PC-9 (cell line): ENCODE results near the gene MAN1C1.

Experiments used
- EZH2 ChIP-seq: fragments of 200-600 bp; sonication (generic); IDR thresholded peaks from 2 replicates; pipeline ENCODE4 v1.8.0; 2017; ENCODE audit warnings: antibody characterized with exemption, low read depth
- TF ChIP-seq, protein P1 (sequence below): fragments of 200-600 bp; sonication (generic); conservative IDR thresholded peaks from 2 replicates; pipeline ENCODE4 v1.6.1; 2017; ENCODE audit warnings: mixed run types, antibody characterized with exemption, mild to moderate bottlenecking, moderate library complexity

DNA sequence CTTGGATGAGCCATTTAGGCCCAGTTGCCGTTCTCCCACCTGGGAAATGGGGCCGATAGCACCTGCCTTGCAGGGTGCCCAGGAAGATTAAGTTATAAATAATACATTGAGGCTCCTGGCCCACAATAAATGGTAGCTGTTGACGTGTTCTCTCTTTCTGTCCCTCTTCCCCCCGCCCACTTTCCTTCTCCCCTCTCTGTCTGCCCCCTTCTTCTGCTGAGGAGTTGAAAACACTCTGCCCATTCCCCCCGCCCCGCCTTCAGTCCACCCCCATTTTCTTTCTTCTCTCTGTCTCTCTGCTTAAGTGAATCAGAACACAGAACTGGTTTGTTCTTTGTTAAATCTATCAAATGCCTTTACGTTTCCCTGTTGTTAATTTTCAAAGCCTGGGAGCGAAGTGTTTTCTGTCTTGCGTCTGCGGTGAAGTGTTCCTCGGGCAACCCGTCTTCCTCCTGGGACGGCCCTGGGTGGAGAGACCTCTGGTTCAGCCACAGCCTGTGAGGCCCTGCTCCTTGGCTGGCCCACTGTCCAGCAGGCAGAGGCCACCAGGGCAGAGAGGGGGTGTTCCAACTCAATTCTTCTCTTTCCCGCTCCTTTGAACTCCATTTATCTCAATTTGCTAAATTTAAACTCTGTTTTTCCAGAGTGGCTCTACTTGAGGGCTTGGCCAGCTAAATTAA lies 154.1 kb downstream of the MAN1C1 start:
- TF ChIP-seq, protein P1, sequence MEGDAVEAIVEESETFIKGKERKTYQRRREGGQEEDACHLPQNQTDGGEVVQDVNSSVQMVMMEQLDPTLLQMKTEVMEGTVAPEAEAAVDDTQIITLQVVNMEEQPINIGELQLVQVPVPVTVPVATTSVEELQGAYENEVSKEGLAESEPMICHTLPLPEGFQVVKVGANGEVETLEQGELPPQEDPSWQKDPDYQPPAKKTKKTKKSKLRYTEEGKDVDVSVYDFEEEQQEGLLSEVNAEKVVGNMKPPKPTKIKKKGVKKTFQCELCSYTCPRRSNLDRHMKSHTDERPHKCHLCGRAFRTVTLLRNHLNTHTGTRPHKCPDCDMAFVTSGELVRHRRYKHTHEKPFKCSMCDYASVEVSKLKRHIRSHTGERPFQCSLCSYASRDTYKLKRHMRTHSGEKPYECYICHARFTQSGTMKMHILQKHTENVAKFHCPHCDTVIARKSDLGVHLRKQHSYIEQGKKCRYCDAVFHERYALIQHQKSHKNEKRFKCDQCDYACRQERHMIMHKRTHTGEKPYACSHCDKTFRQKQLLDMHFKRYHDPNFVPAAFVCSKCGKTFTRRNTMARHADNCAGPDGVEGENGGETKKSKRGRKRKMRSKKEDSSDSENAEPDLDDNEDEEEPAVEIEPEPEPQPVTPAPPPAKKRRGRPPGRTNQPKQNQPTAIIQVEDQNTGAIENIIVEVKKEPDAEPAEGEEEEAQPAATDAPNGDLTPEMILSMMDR = no peak
- TF ChIP-seq EZH2 = no peak
